NOMO-1 treated with DMSO at 0.1 percent for 48 hours (cell line): Measurements from ENCODE around the gene ZNF835.
"Not testable (repeated sequence)": the region's sequence is repeated elsewhere in the genome, so short reads cannot be mapped to it uniquely, and the experiment has no call there.

Source experiments
- DNase-seq: peaks from one replicate; lab custom pipeline; 2025; ENCODE audit not compliant: unreplicated experiment; lab: John Stamatoyannopoulos, UW

Gene ZNF835

DNA sequence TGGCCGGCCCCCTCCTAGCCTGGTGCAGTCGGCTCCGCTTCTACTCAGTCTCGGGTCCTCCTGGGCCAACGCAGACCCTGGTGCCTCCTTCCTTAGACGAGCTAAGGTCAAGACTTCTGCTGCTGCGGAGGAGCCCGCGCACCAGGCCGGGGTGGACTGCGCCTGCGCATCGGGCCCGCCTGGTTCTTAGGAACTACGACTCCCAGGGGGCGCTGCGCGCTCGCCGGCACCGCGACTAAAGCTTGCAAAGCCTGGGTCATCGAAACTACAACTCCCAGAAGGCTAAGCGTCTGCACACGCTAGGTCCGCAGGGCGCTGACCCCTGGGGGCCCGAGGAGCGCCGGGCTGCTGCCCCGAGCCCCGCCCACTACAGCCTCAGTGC is at the start of gene ZNF835:
Gene ZNF835 (minus strand): TSS at position 145 of the 382 bp plus-strand sequence. CDS start 6,559 bp downstream, outside the sequence.
- no peak for DNase-seq

DNA sequence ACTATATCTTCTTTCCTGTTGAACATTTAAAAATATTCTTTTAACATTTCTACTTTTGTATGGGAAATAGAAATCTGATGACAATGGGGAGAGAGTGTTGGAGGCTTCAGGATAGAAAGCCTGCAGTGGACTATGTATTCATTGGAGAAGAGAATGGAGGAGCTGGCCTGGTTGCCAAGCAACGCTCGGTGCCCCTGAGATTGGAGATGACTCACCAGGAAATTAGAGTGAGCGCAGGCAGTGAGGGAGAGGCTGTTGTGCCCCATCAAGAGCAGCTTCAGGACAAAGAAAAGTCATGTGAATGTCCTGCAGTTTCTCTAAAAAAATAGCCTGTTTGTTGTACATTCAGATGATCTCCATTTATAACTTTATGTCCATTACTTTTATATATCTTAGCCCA is 48.7 kb upstream of the ZNF835 start:
- no peak for DNase-seq

DNA sequence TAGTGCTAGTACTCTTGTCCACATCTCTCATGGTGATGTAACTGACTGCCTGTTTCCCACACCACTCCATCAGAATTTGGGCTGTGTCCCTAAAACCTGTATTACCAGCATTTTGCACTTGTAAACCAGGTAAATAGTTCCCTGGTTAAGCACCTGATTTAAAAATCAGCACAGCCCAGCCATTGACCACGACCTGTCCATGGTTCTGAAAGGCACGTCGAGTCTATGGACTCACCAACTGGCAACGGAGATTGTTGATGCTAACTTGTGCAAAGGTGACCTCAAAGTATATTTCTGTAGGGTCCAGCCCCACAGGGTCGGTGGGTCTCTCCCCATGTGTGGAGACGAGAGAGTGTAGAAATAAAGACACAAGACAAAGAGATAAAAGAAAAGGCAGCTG is 46.7 kb upstream of the ZNF835 start:
- no peak for DNase-seq

DNA sequence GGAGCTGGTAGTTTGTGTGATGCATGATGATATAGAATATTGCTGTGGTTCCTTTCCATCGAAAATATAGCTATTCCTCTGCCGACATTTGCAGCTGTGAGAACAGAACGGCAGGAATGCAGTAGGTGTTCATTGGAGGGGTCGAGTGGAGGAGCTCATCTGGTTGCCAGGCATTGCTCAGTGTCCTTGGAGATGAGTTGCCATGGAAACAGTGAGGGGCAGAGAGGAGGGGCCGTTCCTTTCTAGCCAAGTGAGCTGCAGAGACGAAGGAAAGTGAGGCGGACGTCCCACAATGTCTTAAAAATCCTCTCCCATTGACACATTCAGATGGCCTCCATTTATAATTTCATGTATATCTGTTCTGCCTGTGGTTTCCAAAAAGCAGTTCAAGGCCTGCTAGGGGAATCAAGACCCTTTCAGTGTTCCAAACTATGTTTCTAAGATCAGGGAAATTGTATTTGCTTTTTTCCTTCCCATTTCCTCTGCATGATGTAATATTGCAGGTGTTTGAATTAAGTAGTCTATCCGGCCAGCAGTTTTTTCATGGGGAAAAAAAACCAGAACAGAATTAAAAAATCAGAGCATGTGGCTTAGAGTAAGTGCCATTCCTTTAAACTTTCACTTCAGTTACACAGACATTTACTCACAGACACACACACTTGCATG is 41.2 kb upstream of the ZNF835 start:
- no peak for DNase-seq

DNA sequence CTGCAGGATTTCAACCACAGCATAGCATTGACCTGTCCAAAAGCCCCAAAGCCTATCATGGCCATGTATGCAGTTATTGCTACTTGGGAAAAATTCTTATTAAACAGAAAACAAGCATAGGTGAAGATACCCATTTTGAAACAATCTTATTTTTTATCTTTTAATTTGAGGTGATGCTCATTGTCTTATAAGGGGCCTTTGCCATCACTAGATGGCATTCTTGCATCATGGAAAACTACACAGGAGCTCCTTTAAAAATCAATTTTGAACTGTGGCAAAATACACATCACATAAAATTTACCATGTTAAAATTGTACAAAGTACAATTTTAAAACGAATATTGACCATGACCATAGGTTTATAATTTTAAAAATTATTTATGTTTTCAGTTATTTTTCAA is 38.9 kb upstream of the ZNF835 start:
- no peak for DNase-seq

DNA sequence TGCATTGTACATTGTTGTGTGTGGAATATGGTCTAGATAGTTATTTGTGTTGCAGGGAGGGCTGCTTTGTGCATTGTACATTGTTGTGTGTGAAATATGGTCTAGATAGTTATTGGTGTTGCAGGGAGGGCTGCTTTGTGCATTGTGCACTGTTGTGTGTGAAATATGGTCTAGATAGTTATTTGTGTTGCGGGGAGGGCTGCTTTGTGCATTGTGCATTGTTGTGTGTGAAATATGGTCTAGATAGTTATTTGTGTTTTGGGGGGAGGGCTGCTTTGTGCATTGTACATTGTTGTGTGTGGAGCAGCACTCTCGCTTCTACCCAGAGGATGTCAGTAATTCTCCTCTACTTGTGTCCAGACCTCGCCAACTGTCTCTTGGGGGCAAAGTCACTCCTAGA is 36.3 kb upstream of the ZNF835 start:
- DNase-seq, result no peak

DNA sequence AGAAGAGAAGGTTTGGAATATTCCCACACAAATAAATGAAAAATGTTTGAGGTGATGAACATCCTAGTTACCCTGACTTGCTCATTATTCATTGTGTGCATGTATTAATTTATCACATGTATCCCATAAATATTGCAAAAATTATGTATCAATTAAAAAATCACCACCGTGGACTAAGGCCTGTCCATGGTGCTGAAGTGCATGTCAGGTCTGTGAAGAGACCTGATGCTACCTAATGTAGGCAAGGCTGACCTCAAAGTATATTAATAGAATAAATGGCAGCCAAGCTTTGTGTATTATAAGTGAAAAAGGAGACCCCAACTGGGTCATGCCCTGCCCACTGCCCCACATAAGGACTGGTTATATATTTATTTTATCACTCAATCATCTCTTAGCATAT is 34.4 kb upstream of the ZNF835 start:
- DNase-seq, result no peak

DNA sequence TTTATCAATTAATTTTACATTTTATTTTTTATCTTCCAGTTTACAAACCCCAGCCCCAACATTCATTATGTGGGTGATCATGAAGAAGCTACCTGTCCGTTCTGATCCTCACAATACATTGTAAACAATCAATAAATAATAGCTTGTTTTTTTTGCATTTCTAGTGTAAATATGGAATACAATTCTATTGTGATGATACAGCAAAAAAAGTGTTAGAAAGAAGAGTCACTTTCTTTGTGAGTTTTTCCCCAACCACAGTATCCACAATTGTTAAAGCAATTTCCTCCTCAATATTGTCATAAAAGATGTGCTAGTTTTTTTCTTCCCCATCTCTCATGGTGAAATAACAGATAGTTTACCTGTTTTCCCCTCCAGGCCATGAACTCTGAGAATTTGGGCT is 30.3 kb upstream of the ZNF835 start:
- no peak for DNase-seq

DNA sequence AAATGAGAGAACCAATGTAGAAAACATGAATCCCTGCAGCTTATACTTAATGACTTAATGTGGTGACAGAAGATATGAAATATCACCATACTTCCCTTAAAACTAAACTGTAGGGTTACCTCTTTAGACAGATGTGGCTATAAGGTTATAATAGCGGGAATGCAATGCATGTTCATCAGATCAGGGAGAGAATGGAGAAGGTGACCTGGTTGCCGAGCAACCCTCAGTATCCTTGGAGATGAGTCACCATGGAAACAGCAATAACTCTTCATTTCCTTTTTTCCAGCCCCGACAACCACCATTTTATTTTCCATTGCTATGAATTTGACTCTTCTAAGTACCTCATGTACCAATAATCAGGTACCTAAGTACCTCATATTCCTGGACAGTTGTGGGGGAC is 28.0 kb upstream of the ZNF835 start:
- DNase-seq, result no peak

DNA sequence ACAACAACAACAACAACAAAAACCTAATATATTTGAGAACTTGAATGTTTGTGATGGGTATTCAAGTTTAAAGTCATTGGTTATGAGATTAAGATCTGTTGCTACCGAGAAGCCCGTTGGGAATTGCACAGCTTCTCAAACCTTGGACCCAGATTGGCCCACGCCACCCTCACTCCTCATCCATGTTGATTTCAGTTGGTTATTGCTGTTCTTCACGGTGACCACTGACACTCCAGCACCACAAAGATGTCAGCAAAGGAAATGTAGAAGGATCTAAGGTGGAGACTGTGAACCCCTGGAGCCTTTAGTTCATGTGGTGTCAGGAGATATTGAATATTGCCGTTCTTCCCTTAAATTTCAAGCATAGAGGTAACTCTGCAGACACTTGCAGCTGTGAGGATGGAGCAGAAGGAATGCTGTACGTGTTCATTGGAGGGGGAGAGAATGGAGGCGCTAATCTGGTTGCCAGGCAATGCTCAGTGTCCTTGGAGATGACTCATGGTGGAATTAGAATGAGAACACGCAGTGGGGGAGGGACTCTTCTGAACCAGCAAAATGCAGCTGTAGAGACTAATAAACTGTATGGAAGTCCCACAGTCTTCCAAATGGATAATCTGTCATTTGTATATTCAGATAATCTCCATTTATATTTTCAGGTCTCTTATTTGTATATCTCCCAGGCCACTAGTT is 20.8 kb upstream of the ZNF835 start:
- DNase-seq, result no peak

DNA sequence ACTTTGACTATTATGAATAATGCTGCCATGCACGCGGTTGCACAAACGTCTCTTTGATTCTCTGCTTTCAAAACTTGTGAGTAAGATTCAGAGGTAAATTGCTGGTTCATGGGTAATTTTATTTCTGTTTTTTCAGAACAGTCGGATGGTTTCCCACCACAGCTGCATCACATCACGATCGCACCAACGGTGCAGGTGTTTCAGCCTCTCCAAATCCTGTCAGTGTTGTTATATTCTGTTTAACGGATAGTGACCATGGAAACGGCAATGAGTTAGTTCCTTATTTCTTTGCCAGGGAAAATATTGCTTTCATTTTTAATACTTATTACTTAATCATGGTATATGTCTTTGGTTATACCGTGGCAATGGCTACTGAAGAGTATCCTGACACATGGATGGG is 19.1 kb upstream of the ZNF835 start:
- no peak for DNase-seq

DNA sequence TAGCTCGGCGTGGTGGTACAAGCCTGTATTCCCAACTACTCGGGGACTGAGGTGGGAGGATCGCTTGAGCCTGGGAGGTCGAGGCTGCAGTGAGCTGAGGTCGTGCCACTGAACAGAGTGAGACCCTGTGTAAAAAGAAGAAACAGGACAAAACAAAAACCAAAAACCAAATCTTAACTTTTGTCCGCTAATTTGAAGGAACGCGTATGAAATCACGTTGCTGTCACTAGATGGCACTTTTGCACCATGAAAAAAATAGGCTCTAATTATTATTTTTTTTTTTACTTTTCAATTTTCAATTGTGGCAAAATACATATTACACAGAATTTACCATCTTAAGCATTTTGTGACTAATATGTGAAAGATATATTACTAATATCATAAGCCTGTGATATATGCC is 17.6 kb upstream of the ZNF835 start:
- no peak for DNase-seq

DNA sequence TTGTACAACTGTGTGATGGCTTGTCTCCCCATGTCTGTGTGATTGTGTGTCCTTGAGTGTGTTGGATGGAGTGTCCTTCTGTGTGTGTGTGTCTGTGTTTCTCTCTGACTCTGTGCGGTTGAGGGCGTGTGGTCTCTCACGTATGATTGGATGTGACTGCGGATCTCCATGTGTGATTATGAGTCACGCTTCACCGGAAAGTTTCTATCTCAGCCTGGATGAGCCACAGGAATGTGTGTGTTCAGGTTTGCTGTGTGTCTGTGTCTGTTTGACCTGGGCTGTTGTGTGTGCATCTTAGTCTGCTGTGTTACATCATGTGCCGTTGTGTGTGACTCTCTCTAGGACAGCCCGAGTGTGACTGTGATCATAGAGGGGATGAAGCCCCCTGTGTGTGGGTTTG is 15.5 kb upstream of the ZNF835 start:
- no peak for DNase-seq

DNA sequence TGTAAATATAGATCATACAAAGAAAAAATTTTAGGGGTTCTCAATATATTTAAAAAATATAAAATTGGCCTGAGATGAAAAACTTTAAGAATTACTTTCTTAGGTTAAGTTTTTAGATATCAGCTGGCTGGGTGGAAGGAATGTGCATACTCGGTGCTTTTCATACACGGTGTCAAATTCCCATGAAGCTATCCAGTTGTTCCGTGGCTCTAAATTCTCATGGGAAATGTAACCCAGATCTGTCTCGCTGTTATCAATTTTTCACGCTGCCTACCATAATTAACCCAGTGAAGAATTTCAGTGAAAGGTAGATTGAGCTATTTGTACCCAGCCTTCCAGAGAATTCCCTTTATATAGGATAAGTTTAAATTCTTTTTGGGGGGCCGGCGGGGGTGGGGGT is 11.6 kb upstream of the ZNF835 start:
- no peak for DNase-seq

DNA sequence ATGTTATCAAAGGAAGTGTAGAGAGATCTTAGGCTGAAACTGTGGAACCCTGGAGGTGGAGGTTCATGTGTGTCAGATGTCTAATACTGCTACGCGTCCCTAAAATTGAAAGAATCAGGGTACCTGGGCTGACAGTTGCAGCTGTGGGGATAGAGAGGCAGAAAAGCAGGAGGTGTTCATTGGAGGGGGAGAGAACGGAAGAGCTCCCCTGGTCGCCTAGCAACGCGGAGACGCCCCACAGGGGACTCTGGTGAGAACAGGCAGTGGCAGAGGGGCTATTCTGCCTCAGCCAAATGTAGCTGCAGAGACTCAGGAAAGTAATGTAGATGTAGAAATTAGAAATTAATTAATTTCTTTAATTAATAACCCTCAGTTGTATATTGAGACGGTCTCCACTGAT is 10.1 kb upstream of the ZNF835 start:
- DNase-seq, result no peak

DNA sequence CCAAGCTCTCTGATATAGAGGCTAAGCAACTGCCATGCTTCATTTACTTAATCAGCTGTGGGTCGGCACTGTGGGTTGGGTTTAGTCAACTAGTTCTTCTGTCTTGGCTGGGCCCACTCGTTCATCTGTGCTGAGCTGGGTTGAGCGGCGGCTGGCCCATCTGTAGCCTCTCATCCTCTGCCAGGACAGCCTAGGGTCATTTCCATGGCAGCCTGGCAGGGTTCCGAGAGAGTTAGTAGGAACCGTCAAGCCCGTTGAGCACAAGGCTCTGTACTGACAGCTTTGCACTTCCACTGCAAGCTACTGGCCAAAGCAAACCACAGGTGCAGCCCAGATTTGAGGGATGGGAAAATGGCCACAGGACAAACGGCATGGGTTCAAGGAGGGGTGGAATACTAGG is 6.6 kb upstream of the ZNF835 start:
- no peak for DNase-seq

DNA sequence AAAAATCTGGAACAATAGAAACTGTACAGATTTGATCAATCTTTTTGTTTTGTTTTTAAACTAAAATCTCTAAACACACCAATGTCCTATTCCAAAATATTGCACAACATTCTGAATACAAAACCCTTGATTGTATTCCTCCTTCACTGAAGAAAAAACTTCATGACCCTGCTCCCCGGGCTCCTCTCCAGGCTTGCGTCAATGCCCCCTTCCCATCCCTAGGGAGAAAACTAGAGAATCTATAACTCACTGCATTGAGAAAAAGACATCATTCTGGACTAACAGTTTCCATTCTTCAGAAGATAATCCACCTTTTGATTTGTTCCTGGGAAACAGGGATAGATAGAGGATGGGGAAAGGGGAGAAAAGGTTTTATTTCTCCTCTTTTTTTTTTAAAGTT is 1.1 kb upstream of the ZNF835 start:
- not testable (repeated sequence) for DNase-seq

DNA sequence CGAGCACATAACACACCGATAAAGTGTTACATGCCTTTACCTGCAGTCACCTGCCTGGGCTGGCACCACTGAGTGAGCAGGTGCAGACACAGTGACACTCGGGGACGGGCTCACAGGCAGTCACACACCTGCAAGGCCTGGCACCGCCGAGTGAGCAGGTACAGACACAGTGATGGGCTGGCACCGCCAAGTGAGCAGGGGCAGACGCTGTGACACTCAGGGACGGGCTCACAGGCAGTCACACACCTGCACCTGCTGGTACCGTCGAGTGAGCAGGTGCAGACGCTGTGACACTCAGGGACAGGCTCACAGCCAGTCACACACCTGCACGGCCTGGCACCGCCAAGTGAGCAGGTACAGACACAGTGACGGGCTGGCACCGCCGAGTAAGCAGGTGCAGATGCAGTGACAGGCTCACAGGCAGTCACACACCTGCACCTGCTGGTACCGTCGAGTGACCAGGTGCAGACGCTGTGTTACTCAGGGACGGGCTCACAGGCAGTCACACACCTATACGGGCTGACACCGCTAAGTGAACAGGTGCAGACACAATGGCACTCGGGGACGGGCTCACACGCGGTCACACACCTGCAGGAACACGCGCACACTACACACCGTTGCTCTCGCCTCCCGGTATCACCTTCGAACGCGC is 470 bp downstream of the ZNF835 start:
- no peak for DNase-seq

DNA sequence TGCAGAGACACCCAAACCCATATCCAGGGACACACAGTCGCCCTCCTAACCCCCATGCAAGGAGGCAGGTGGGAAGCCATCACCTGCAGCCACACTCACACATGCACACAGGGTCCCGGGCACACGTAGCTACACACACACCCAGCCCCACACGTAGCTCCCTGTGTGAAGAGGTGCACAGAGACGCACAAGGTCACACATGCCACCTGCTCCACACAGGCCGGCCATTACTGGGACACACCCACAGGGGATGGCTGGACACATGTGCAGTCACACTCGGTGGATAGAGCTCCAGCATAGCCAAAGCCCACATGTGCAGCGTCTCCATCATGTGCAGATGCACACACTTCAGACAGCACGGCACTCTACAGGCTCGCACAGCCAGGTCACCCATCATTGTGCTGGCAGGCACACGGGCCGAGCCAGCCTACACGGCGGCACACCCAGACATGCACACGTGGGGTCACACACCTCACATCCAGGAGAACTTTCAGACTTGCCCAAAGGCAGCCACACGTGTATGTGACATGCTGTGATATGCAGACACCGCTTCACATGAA is 1.1 kb downstream of the ZNF835 start:
- no peak for DNase-seq

DNA sequence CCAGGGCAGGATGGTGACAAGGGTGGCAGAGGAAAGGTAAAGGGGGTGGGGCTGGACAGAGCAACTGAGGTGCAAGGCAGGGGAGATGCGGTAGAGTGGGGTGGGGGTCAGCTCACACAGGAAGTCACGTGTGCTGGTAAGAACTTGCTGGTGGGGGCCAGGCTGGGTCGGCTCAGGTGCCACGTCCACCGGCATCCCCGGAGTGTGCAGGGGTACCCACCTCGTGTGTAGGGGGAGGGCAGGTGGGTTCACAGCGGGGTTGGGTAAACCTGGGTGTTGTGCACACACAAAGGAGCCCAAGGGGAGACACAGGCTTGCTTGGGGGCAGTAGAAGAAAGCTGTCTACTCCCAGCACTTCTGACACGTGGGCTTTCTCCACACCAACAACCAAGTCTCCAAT is 2.9 kb downstream of the ZNF835 start:
- no peak for DNase-seq

DNA sequence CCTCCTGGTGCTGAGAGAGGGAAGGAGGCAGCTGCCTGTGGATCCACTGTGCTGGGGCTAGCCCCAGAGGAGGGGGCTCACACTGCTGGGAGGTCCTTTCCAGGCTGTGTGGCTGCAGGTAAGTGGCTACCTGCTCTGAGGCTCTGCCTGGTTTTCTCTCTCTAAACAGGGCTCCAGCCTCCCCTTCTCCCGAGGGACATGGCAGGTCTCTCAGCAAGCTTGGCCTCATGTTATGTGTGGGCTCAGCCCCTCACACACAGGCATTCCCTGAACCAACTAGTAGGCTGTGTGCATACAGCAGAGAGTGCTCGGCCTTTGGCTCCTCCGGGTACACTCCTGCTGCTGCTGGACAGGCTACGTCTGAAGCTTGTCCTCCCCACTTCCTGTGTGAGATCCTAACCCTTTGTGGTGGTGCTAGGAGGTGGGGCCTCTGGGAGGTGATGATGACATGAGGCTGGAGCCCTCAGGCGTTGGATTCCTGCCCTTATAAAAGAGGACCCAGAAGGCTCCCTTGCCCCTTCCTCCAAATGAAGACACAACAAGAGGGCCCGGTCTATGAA is 4.2 kb downstream of the ZNF835 start:
- no peak for DNase-seq

DNA sequence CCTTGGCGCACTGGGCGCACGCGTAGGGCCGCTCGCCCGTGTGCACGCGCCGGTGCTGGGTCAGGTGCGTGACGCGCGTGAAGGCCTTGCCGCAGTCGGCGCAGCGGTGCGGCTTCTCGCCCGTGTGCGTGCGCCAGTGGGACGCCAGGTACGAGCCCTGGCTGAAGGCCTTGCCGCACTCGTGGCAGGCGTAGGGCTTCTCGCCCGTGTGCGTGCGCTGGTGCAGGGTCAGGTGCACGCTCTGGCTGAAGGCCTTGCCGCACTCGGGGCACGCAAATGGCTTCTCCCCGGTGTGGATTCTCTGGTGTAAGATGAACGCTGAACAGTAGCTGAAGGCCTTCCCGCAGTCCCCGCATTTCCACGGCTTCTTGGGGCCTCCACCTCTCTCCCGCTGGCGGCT is 7.0 kb downstream of the ZNF835 start:
- DNase-seq, result no peak
